Osteocyte (in vitro differentiated cells): ENCODE results near the gene ITGBL1. TPM values are rescaled to one million over a fixed set of nuclear protein-coding genes. Genes with fewer than 3 reads are reported as not detected.

ENCODE experiments used
- DNase-seq: peaks from one replicate; pipeline ENCODE4 v3.0.0; 2021; ENCODE audit warnings: mixed read lengths; ENCODE audit not compliant: unreplicated experiment; ENCODE audit errors: extremely low spot score
- H3K27ac Mint-ChIP-seq: one replicate; pipeline ENCODE4 v1.8.0; 2021; ENCODE audit warnings: mild to moderate bottlenecking, mixed read lengths; ENCODE audit not compliant: unreplicated experiment
- H3K27me3 Mint-ChIP-seq: one replicate; pipeline ENCODE4 v1.8.0; 2021; ENCODE audit warnings: mixed read lengths; ENCODE audit not compliant: unreplicated experiment
- H3K36me3 Mint-ChIP-seq: one replicate; pipeline ENCODE4 v1.8.0; 2021; ENCODE audit warnings: mixed read lengths; ENCODE audit not compliant: unreplicated experiment
- H3K4me1 Mint-ChIP-seq: one replicate; pipeline ENCODE4 v1.8.0; 2021; ENCODE audit warnings: mixed read lengths; ENCODE audit not compliant: unreplicated experiment
- H3K4me3 Mint-ChIP-seq: one replicate; pipeline ENCODE4 v1.8.0; 2021; ENCODE audit warnings: mild to moderate bottlenecking, moderate library complexity, mixed read lengths; ENCODE audit not compliant: unreplicated experiment
- H3K9me3 Mint-ChIP-seq: one replicate; pipeline ENCODE4 v1.8.0; 2021; ENCODE audit warnings: mixed read lengths; ENCODE audit not compliant: unreplicated experiment
- CTCF ChIP-seq: fragments of 200-600 bp; sonication (generic); IDR thresholded peaks from 2 replicates; pipeline ENCODE4 v1.5.0; 2021; ENCODE audit warnings: antibody characterized with exemption, mild to moderate bottlenecking, moderate library complexity
- total RNA-seq: library from RNA; stranded (reverse); gene quantifications from 2 replicates; pipeline ENCODE4 v1.2.1, GENCODE V29; 2021

Gene ITGBL1
- total RNA-seq, 1 donor from 2014 or later: 1,450 TPM

- Mint-ChIP-seq H3K27ac (peak overlapping the region; percentile 54), H3K27me3 (no peaks in the 10 kb centered on the region), H3K36me3 (peaks cover 78% of the 10 kb centered on the region), H3K4me3 (no peak overlapping the region), H3K9me3 (peaks cover 3% of the 10 kb centered on the region), H3K4me1 (peaks cover 14% of the 10 kb centered on the region)
- no peak for TF ChIP-seq CTCF
- no peak for DNase-seq
Measured at GRCh38 chr13:101596803-101597202, 144.3 kb downstream of the ITGBL1 start.

- TF ChIP-seq CTCF: no peak
- Mint-ChIP-seq H3K9me3 (peaks cover 4% of the 10 kb centered on the region), H3K4me1 (peaks cover 51% of the 10 kb centered on the region), H3K36me3 (peaks cover 59% of the 10 kb centered on the region), H3K27me3 (no peaks in the 10 kb centered on the region), H3K4me3 (no peak overlapping the region), H3K27ac (peak overlapping the region; percentile 83)
- DNase-seq: no peak
Measured at GRCh38 chr13:101611491-101612475, 159.3 kb downstream of the ITGBL1 start.

- H3K27me3 Mint-ChIP-seq: no peaks in the 10 kb centered on the region
- peaks cover 49% of the 10 kb centered on the region for H3K4me1 Mint-ChIP-seq
- H3K4me3 Mint-ChIP-seq: no peak overlapping the region
- no peak for TF ChIP-seq CTCF
- no peak for DNase-seq
- peak overlapping the region; percentile 83 for H3K27ac Mint-ChIP-seq
- peaks cover 4% of the 10 kb centered on the region for H3K9me3 Mint-ChIP-seq
- peaks cover 57% of the 10 kb centered on the region for H3K36me3 Mint-ChIP-seq
Measured at GRCh38 chr13:101612735-101613134, 160.3 kb downstream of the ITGBL1 start.

- peaks cover 43% of the 10 kb centered on the region for H3K4me1 Mint-ChIP-seq
- no peak for TF ChIP-seq CTCF
- peaks cover 4% of the 10 kb centered on the region for H3K9me3 Mint-ChIP-seq
- no peaks in the 10 kb centered on the region for H3K27me3 Mint-ChIP-seq
- DNase-seq: no peak
- H3K36me3 Mint-ChIP-seq: peaks cover 60% of the 10 kb centered on the region
- H3K27ac Mint-ChIP-seq: no peak overlapping the region
- H3K4me3 Mint-ChIP-seq: no peak overlapping the region
Measured at GRCh38 chr13:101614491-101614890, 162.0 kb downstream of the ITGBL1 start.

GRCh38 chr13:101618440-101619187 is 166.1 kb downstream of the ITGBL1 start:
- no peak for DNase-seq
- no peaks in the 10 kb centered on the region for H3K9me3 Mint-ChIP-seq

More at GRCh38 chr13:101618440-101619187, 166.1 kb downstream of the ITGBL1 start:
- no peaks in the 10 kb centered on the region for H3K27me3 Mint-ChIP-seq
- TF ChIP-seq CTCF: no peak
- peak overlapping the region; percentile 14 for H3K27ac Mint-ChIP-seq
- peaks cover 41% of the 10 kb centered on the region for H3K4me1 Mint-ChIP-seq
- no peak overlapping the region for H3K4me3 Mint-ChIP-seq
- peaks cover 55% of the 10 kb centered on the region for H3K36me3 Mint-ChIP-seq
